Measurements from ENCODE around the gene NEDD4L.

Gene NEDD4L

GRCh38 chr18:58097907-58098166 is 53.8 kb downstream of the NEDD4L start:
- ChIA-PET CTCF (interaction anchor here (1.2 to 3.3 kb wide), 2 partner anchors 24 to 48 kb away, joined by 3 to 13 read pairs; no protein-coding TSS in a partner anchor), POLR2A (no interaction called here)
- TF ChIP-seq CTCF (IDR thresholded peaks at IDR 0.05; ENCODE audit: control extremely low read depth, extremely low read depth, low read depth, missing control alignments), result no peak
- DNase-seq (ENCODE audit: extremely low spot score), result no peak

GRCh38 chr18:58098706-58099105 is 54.7 kb downstream of the NEDD4L start:
- no peak for DNase-seq (ENCODE audit: extremely low spot score)
- CTCF ChIA-PET, result interaction anchor here (0.7 to 3.3 kb wide), 5 partner anchors 9 to 56 kb away, joined by 3 to 13 read pairs (median 4); no protein-coding TSS in a partner anchor
- TF ChIP-seq CTCF (IDR thresholded peaks at IDR 0.05; ENCODE audit: control extremely low read depth, extremely low read depth, low read depth, missing control alignments), result no peak
- POLR2A ChIA-PET, result no interaction called here

- no peak for TF ChIP-seq CTCF (IDR thresholded peaks at IDR 0.05; ENCODE audit: control extremely low read depth, extremely low read depth, low read depth, missing control alignments)
These were observed 56.1 kb downstream of the NEDD4L start for GRCh38 chr18:58100154-58100553.

GRCh38 chr18:58101291-58101794 is 57.3 kb downstream of the NEDD4L start:
- CTCF ChIA-PET, result interaction anchor here (1.3 to 3.3 kb wide), 2 partner anchors 20 kb away, joined by 6 to 13 read pairs; no protein-coding TSS in a partner anchor
- POLR2A ChIA-PET, result no interaction called here
- DNase-seq (ENCODE audit: extremely low spot score), result no peak
- TF ChIP-seq CTCF (IDR thresholded peaks at IDR 0.05; ENCODE audit: control extremely low read depth, extremely low read depth, low read depth, missing control alignments), result no peak

More at GRCh38 chr18:58100154-58100553, 56.1 kb downstream of the NEDD4L start:
- DNase-seq (ENCODE audit: extremely low spot score), result no peak
- ChIA-PET POLR2A (no interaction called here), CTCF (interaction anchor here (1.2 to 3.3 kb wide), 3 partner anchors 9 to 22 kb away, joined by 3 to 13 read pairs (median 10); no protein-coding TSS in a partner anchor)

GRCh38 chr18:58102018-58102417 is 58.0 kb downstream of the NEDD4L start:
- no peak for DNase-seq (ENCODE audit: extremely low spot score)
- POLR2A ChIA-PET, result no interaction called here
- no peak for TF ChIP-seq CTCF (IDR thresholded peaks at IDR 0.05; ENCODE audit: control extremely low read depth, extremely low read depth, low read depth, missing control alignments)
- CTCF ChIA-PET, result interaction anchor here (0.9 to 1.3 kb wide), 2 partner anchors 12 to 19 kb away, joined by 3 to 6 read pairs; no protein-coding TSS in a partner anchor

GRCh38 chr18:58102875-58103274 is 58.8 kb downstream of the NEDD4L start:
- ChIA-PET CTCF (interaction anchor here (0.9 to 1.3 kb wide), 3 partner anchors 13 to 52 kb away, joined by 3 to 6 read pairs (median 4); no protein-coding TSS in a partner anchor), POLR2A (no interaction called here)
- DNase-seq (ENCODE audit: extremely low spot score), result no peak
- TF ChIP-seq CTCF (IDR thresholded peaks at IDR 0.05; ENCODE audit: control extremely low read depth, extremely low read depth, low read depth, missing control alignments), result no peak
